GM18508 (cell line): ENCODE data around the gene ZBTB2.
"Not testable (repeated sequence)": the region's sequence is repeated elsewhere in the genome, so short reads cannot be mapped to it uniquely, and the experiment has no call there.

Experiments
- ATAC-seq: cut with Tn5 transposase; IDR thresholded peaks from one replicate; pipeline ENCODE4 v1.9.1; 2021; ENCODE audit warnings: moderate number of reproducible peaks; ENCODE audit not compliant: insufficient read depth, unreplicated experiment

Gene ZBTB2

GRCh38 chr6:151403919-151404308, 12.6 kb upstream of the ZBTB2 start:
- no peak for ATAC-seq

GRCh38 chr6:151402228-151402627, 10.9 kb upstream of the ZBTB2 start:
- ATAC-seq: no peak

GRCh38 chr6:151400473-151400872, 9.1 kb upstream of the ZBTB2 start:
- no peak for ATAC-seq

- no peak for ATAC-seq
Measured at GRCh38 chr6:151399679-151400078, 8.3 kb upstream of the ZBTB2 start.

GRCh38 chr6:151393410-151393809, 2.1 kb upstream of the ZBTB2 start:
- ATAC-seq: no peak

- no peak for ATAC-seq
Measured at GRCh38 chr6:151392427-151392826, 1.1 kb upstream of the ZBTB2 start.

GRCh38 chr6:151390851-151391470, 398 bp downstream of the ZBTB2 start:
- no peak for ATAC-seq

GRCh38 chr6:151390276-151390850, 996 bp downstream of the ZBTB2 start:
- peak; percentile 69 for ATAC-seq

- ATAC-seq: peak; percentile 35
Measured at GRCh38 chr6:151389618-151390275, 1.6 kb downstream of the ZBTB2 start.

- ATAC-seq: no peak
Measured at GRCh38 chr6:151388997-151389617, 2.3 kb downstream of the ZBTB2 start.

GRCh38 chr6:151388236-151388635, 3.1 kb downstream of the ZBTB2 start:
- no peak for ATAC-seq

GRCh38 chr6:151387175-151387970, 4.0 kb downstream of the ZBTB2 start:
- ATAC-seq: no peak

GRCh38 chr6:151385177-151385576, 6.2 kb downstream of the ZBTB2 start:
- ATAC-seq: no peak

GRCh38 chr6:151384151-151384550, 7.2 kb downstream of the ZBTB2 start:
- no peak for ATAC-seq

- not testable (repeated sequence) for ATAC-seq
Measured at GRCh38 chr6:151382631-151383030, 8.7 kb downstream of the ZBTB2 start.

GRCh38 chr6:151381722-151382121, 9.6 kb downstream of the ZBTB2 start:
- no peak for ATAC-seq

GRCh38 chr6:151380848-151381205, 10.5 kb downstream of the ZBTB2 start:
- no peak for ATAC-seq

GRCh38 chr6:151379933-151380847, 11.2 kb downstream of the ZBTB2 start:
- no peak for ATAC-seq

- ATAC-seq: no peak
Measured at GRCh38 chr6:151377095-151377494, 14.3 kb downstream of the ZBTB2 start.

GRCh38 chr6:151376440-151376839, 14.9 kb downstream of the ZBTB2 start:
- ATAC-seq: no peak
